Neural progenitor cell (in vitro differentiated cells): ENCODE results near the gene DLGAP4. TPM values are rescaled to one million over a fixed set of nuclear protein-coding genes. Genes with fewer than 3 reads are reported as not detected.

Source experiments
- DNase-seq: peaks from one replicate; pipeline ENCODE4 v3.0.0-alpha.2; 2016; ENCODE audit warnings: low spot score
- H2AFZ ChIP-seq: fragments of 200-600 bp; sonication (generic); replicated peaks from 2 replicates; pipeline ENCODE4 v1.6.1; 2016; ENCODE audit warnings: antibody characterized with exemption
- H3F3A ChIP-seq: fragments of 200-600 bp; sonication (generic); 2 replicates; pipeline ENCODE4 v1.6.1; 2016; ENCODE audit warnings: antibody characterized with exemption, low read depth
- H3K27ac ChIP-seq: fragments of 200-600 bp; sonication (generic); 2 replicates; pipeline ENCODE4 v1.5.1; 2016; ENCODE audit warnings: mild to moderate bottlenecking
- H3K27me3 ChIP-seq: fragments of 200-600 bp; sonication (generic); 2 replicates; pipeline ENCODE4 v1.6.1; 2016; ENCODE audit warnings: mild to moderate bottlenecking, moderate library complexity
- H3K36me3 ChIP-seq: fragments of 200-600 bp; sonication (generic); 2 replicates; pipeline ENCODE4 v1.5.1; 2016
- H3K4me1 ChIP-seq: fragments of 200-600 bp; sonication (generic); 2 replicates; pipeline ENCODE4 v1.6.1; 2016; ENCODE audit warnings: mixed run types
- H3K4me2 ChIP-seq: fragments of 200-600 bp; sonication (generic); 2 replicates; pipeline ENCODE4 v1.6.1; 2016
- H3K4me3 ChIP-seq: fragments of 200-600 bp; sonication (generic); 2 replicates; pipeline ENCODE4 v1.5.1; 2016
- H3K79me2 ChIP-seq: fragments of 200-600 bp; sonication (generic); 2 replicates; pipeline ENCODE4 v1.6.1; 2016; ENCODE audit warnings: low read depth
- H3K9ac ChIP-seq: fragments of 200-600 bp; sonication (generic); 2 replicates; pipeline ENCODE4 v1.6.1; 2016
- H3K9me3 ChIP-seq: fragments of 200-600 bp; sonication (generic); 2 replicates; pipeline ENCODE4 v1.5.1; 2016; ENCODE audit warnings: low read depth
- H4K20me1 ChIP-seq: fragments of 200-600 bp; sonication (generic); 2 replicates; pipeline ENCODE4 v1.6.1; 2016; ENCODE audit warnings: low read depth
- H3K27ac Mint-ChIP-seq: 3 replicates; pipeline ENCODE4 v1.8.0; 2021; ENCODE audit warnings: mixed read lengths
- H3K27me3 Mint-ChIP-seq: 2 replicates; pipeline ENCODE4 v1.8.0; 2022; ENCODE audit warnings: low read depth, mild to moderate bottlenecking, inconsistent platforms, moderate library complexity, mixed read lengths; ENCODE audit not compliant: insufficient read depth
- H3K36me3 Mint-ChIP-seq: 3 replicates; pipeline ENCODE4 v1.8.0; 2021; ENCODE audit warnings: mixed read lengths
- H3K4me1 Mint-ChIP-seq: 3 replicates; pipeline ENCODE4 v1.8.0; 2021; ENCODE audit warnings: mixed read lengths
- H3K4me3 Mint-ChIP-seq: 3 replicates; pipeline ENCODE4 v1.8.0; 2021; ENCODE audit warnings: mild to moderate bottlenecking, moderate library complexity, mixed read lengths
- H3K9me3 Mint-ChIP-seq: 3 replicates; pipeline ENCODE4 v1.8.0; 2020; ENCODE audit warnings: mixed read lengths
- EZH2 ChIP-seq: fragments of 200-600 bp; sonication (generic); IDR thresholded peaks from 2 replicates; pipeline ENCODE4 v1.6.1; 2017; ENCODE audit warnings: antibody characterized with exemption, mild to moderate bottlenecking, moderate library complexity
- EZH2phosphoT487 ChIP-seq: fragments of 200-600 bp; sonication (generic); IDR thresholded peaks from 2 replicates; pipeline ENCODE4 v1.6.1; 2017; ENCODE audit warnings: antibody characterized with exemption
- total RNA-seq: library from RNA; depleted of rRNA; stranded (reverse); fragments of >200 nt; gene quantifications from 2 replicates; pipeline ENCODE4 v1.2.3, GENCODE V29; 2015; ENCODE audit warnings: low replicate concordance
- TF ChIP-seq, protein P1 (sequence below): fragments of 200-600 bp; sonication (generic); IDR thresholded peaks from 2 replicates; pipeline ENCODE4 v1.5.1; 2017; ENCODE audit warnings: antibody characterized with exemption, mild to moderate bottlenecking

Gene DLGAP4
- total RNA-seq, 1 donor from 2014 or later: 21.7 TPM

DNA sequence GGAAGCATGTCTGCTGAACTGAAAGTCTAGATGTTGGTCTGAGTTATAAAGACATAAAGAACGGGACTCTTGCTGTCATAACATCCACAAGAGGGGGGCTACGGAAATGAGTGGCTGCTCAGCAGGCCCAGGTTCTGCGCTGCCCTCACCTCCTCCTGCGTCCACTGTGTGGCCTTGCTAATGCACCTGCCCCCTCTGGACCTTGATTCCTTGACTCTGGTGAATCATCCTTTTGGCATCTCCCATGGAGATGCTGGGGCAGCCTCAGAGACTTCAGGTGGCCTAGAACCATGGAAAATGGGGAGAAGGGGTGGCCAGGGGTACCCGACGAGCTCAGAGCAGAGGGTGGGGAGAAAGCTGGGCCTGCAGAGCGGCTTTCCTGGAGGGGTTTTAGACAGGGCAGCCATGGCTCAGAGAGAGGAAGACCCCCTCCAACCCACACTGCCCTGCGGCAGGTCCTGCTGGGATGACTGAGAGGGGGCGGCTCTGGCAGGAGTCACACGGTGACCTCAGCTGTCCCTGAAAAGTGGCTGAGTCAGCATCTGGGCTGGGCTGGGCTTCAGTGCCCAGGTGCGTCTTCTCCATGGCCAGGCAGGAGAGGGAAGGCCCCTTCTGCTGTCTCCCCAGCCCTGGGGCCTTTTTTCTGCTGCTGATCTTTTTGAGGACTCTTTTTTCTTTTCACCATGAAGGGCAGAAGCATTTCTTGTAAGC lies 46.9 kb downstream of the DLGAP4 start:
- no peak overlapping the region for H3K27ac ChIP-seq
- no peaks in the 10 kb centered on the region for H3K9me3 Mint-ChIP-seq
- no peak overlapping the region for H3K27ac Mint-ChIP-seq

DNA sequence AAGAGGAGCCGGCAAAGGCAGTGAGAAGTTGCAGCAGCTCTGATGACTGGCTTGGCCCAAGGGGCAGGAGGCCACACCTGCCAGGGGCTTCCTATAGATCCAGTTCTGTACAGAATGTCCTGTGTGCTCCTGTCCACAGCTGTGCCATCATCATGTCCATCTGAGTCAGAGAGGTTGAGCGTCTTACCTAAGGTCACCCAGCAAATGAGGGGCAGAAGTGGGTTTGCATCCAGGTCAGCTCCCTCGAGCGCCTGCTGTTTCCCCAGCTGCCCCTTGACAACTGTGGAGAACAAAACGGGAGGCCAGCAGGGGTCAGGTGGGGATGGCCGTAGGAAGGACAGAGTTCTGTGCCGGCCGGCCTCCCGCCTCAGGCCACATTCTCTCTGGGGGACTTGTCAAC lies 47.6 kb downstream of the DLGAP4 start:
- no peaks in the 10 kb centered on the region for H3K9me3 Mint-ChIP-seq
- no peak overlapping the region for H3K4me3 ChIP-seq
- no peaks in the 10 kb centered on the region for H3K79me2 ChIP-seq
- no peak overlapping the region for H3K27ac Mint-ChIP-seq
- no peak overlapping the region for H3K4me3 Mint-ChIP-seq
- no peaks in the 10 kb centered on the region for H3K36me3 ChIP-seq
- H3K9ac ChIP-seq: no peak overlapping the region
- no peaks in the 10 kb centered on the region for H4K20me1 ChIP-seq
- H3K27me3 ChIP-seq: no peaks in the 10 kb centered on the region
- no peaks in the 10 kb centered on the region for H3F3A ChIP-seq
- no peak for DNase-seq
- no peaks in the 10 kb centered on the region for H3K36me3 Mint-ChIP-seq
- peaks cover 7% of the 10 kb centered on the region for H3K4me1 ChIP-seq
- H2AFZ ChIP-seq: no peak overlapping the region
- TF ChIP-seq, protein P1, sequence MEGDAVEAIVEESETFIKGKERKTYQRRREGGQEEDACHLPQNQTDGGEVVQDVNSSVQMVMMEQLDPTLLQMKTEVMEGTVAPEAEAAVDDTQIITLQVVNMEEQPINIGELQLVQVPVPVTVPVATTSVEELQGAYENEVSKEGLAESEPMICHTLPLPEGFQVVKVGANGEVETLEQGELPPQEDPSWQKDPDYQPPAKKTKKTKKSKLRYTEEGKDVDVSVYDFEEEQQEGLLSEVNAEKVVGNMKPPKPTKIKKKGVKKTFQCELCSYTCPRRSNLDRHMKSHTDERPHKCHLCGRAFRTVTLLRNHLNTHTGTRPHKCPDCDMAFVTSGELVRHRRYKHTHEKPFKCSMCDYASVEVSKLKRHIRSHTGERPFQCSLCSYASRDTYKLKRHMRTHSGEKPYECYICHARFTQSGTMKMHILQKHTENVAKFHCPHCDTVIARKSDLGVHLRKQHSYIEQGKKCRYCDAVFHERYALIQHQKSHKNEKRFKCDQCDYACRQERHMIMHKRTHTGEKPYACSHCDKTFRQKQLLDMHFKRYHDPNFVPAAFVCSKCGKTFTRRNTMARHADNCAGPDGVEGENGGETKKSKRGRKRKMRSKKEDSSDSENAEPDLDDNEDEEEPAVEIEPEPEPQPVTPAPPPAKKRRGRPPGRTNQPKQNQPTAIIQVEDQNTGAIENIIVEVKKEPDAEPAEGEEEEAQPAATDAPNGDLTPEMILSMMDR: no peak
- no peak for TF ChIP-seq EZH2phosphoT487
- TF ChIP-seq EZH2: no peak
- H3K4me1 Mint-ChIP-seq: peaks cover 18% of the 10 kb centered on the region
- no peak overlapping the region for H3K27ac ChIP-seq
- no peak overlapping the region for H3K4me2 ChIP-seq
- no peaks in the 10 kb centered on the region for H3K9me3 ChIP-seq
- H3K27me3 Mint-ChIP-seq: peaks cover 11% of the 10 kb centered on the region

More for the DNA sequence above, 46.9 kb downstream of the DLGAP4 start:
- Histone ChIP-seq H3K4me3 (no peak overlapping the region), H3K4me1 (peaks cover 7% of the 10 kb centered on the region), H2AFZ (no peak overlapping the region), H4K20me1 (no peaks in the 10 kb centered on the region), H3K9ac (no peak overlapping the region), H3K36me3 (no peaks in the 10 kb centered on the region), H3K4me2 (no peak overlapping the region), H3K79me2 (no peaks in the 10 kb centered on the region), H3F3A (no peaks in the 10 kb centered on the region), H3K27me3 (no peaks in the 10 kb centered on the region), H3K9me3 (no peaks in the 10 kb centered on the region)
- TF ChIP-seq, protein P1: no peak
- TF ChIP-seq EZH2phosphoT487 (no peak), EZH2 (no peak)
- peaks cover 18% of the 10 kb centered on the region for H3K4me1 Mint-ChIP-seq
- H3K27me3 Mint-ChIP-seq: peaks cover 11% of the 10 kb centered on the region
- peak; percentile 24 for DNase-seq
- no peak overlapping the region for H3K4me3 Mint-ChIP-seq
- no peaks in the 10 kb centered on the region for H3K36me3 Mint-ChIP-seq

DNA sequence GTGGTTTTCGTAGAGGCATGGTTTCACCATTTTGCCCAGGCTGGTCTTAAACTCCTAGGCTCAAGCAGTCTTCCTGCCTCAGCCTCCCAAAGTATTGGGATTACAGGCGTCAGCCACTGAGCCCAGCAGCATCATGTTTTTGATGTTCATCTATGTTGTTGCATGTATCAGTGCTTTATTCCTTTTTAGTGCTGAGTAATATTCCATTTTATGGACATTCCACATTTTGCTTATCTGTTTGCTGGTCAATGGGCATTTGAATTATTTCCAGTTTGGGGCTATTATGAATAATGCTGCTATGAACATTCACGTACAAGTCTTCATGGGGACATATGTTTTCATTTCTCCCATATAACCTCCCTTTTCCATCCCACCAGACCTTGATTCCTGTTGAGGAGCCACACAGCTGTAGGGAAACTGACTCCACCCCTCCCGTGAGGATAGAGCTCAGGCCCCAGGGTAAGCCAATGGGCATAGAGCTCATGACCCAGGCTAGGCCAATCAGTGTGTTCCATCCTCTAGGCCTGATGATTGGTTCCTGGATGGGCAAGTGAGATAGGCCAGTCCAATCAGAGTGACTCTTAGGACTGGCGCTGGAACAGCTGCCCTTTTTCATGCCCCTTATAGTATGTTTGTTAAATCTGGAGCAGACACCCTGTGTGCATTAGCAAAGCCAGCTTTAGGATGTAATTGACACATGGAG lies 49.5 kb downstream of the DLGAP4 start:
- no peak overlapping the region for H3K27ac Mint-ChIP-seq
- Histone ChIP-seq H3F3A (no peaks in the 10 kb centered on the region), H3K4me2 (no peak overlapping the region), H3K9me3 (no peaks in the 10 kb centered on the region), H3K4me1 (peaks cover 7% of the 10 kb centered on the region), H3K36me3 (no peaks in the 10 kb centered on the region), H2AFZ (no peak overlapping the region), H3K27me3 (no peaks in the 10 kb centered on the region), H3K27ac (no peak overlapping the region), H4K20me1 (no peaks in the 10 kb centered on the region), H3K79me2 (no peaks in the 10 kb centered on the region), H3K9ac (no peak overlapping the region), H3K4me3 (no peak overlapping the region)
- H3K27me3 Mint-ChIP-seq: peaks cover 6% of the 10 kb centered on the region
- DNase-seq: no peak
- TF ChIP-seq EZH2phosphoT487 (no peak), EZH2 (no peak)
- TF ChIP-seq, protein P1: no peak
- H3K4me1 Mint-ChIP-seq: peaks cover 18% of the 10 kb centered on the region
- no peaks in the 10 kb centered on the region for H3K36me3 Mint-ChIP-seq
- no peak overlapping the region for H3K4me3 Mint-ChIP-seq
- H3K9me3 Mint-ChIP-seq: no peaks in the 10 kb centered on the region
